Measurements from ENCODE around the gene SHOX.

DNA sequence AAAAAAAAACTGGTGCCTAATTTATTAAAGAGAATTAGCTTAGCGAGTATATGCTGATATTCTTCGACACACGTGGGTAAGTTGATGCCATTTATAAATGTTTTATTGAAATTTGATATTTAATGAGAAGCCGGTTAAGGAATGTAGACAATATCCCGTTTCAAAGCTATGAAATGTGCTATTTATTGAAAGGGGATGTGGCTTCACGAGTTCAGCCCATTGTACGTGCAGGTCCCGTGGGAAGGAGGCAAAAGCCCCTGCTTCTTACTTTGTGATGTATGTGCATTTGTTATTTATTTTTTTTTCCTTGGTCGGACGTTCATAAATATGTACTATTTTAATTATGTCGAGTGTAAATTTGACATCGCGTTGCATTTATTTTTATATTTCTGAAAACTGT is 20.2 kb downstream of the SHOX start:
- TF ChIP-seq, protein P1, sequence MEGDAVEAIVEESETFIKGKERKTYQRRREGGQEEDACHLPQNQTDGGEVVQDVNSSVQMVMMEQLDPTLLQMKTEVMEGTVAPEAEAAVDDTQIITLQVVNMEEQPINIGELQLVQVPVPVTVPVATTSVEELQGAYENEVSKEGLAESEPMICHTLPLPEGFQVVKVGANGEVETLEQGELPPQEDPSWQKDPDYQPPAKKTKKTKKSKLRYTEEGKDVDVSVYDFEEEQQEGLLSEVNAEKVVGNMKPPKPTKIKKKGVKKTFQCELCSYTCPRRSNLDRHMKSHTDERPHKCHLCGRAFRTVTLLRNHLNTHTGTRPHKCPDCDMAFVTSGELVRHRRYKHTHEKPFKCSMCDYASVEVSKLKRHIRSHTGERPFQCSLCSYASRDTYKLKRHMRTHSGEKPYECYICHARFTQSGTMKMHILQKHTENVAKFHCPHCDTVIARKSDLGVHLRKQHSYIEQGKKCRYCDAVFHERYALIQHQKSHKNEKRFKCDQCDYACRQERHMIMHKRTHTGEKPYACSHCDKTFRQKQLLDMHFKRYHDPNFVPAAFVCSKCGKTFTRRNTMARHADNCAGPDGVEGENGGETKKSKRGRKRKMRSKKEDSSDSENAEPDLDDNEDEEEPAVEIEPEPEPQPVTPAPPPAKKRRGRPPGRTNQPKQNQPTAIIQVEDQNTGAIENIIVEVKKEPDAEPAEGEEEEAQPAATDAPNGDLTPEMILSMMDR (IDR thresholded peaks at IDR 0.05; ENCODE audit: low read length), result no peak
- TF ChIP-seq EZH2 (optimal IDR thresholded peaks at IDR 0.05; ENCODE audit: low read depth, low read length) (no peak), EZH2phosphoT487 (IDR thresholded peaks at IDR 0.05; ENCODE audit: low read length) (no peak)

Measured in MM.1S (cell line).